GM12878 (cell line): Measurements from ENCODE around the gene NAT8L. TPM values are rescaled to one million over a fixed set of nuclear protein-coding genes. Genes with fewer than 3 reads are reported as not detected.

Experiments
- ATAC-seq: fragments of 200-7000 bp; cut with Tn5 transposase; 3 replicates; pipeline ENCODE4 v1.9.1; 2020; ENCODE audit warnings: mild to moderate bottlenecking, moderate library complexity
- BruUV-seq: library from RNA; stranded (reverse); fragments of 400-500 nt; replicated peaks from 2 replicates; lab custom pipeline; 2021; lab: Mats Ljungman, UMichigan
- CTCF ChIA-PET: fragments of 300-600 bp; sonication (Branson Sonifier 250); formaldehyde crosslinking; extraction: SDS; loops from one replicate; lab custom pipeline; 2021; ENCODE audit warnings: inconsistent platforms; lab: Yijun Ruan, JAX
- POLR2A ChIA-PET: fragments of 350-600 bp; formaldehyde crosslinking; extraction: SDS; loops from one replicate; lab custom pipeline; 2021; ENCODE audit warnings: inconsistent platforms; lab: Charles Lee
- RAD21 ChIA-PET: fragments of 300-600 bp; sonication (Branson Sonifier 250); formaldehyde crosslinking; loops from one replicate; lab custom pipeline; 2023; ENCODE audit warnings: antibody characterized with exemption; ENCODE audit not compliant: unreplicated experiment; lab: Charles Lee
- SMC1A ChIA-PET: fragments of 300-600 bp; sonication (Branson Sonifier 250); formaldehyde crosslinking; loops from one replicate; lab custom pipeline; 2023; ENCODE audit not compliant: unreplicated experiment, uncharacterized antibody; lab: Charles Lee
- DNase-seq: peaks from one replicate; pipeline ENCODE4 v3.0.0-alpha.2; 2011; ENCODE audit warnings: low read depth, low spot score
- FAIRE-seq: peaks from 3 replicates; lab custom pipeline; 2011; peaks lifted over from hg19 to GRCh38; lab: Jason Lieb, UNC
- H2AFZ ChIP-seq: 2 replicates; pipeline ENCODE4 v1.6.0; 2011; ENCODE audit warnings: low read depth, low read length, control low read depth; ENCODE audit not compliant: control insufficient read depth
- H3K27ac ChIP-seq: 2 replicates; pipeline ENCODE4 v1.5.1; 2011; ENCODE audit warnings: control low read depth; ENCODE audit not compliant: control insufficient read depth, insufficient read depth
- H3K27me3 ChIP-seq, 2 experiments: replicated peaks in 1 of 2; 2 replicates each; pipeline versions ENCODE4 v1.6.0 to v1.6.1; 2011; ENCODE audit warnings: low read length in 1 of 2; ENCODE audit not compliant: control insufficient read depth in 2 of 2, insufficient read depth in 2 of 2
- H3K36me3 ChIP-seq, 2 experiments: 2 replicates each; pipeline ENCODE4 v1.5.1; 2011; ENCODE audit warnings: low read length in 1 of 2; ENCODE audit not compliant: control insufficient read depth in 2 of 2, insufficient read depth in 2 of 2
- H3K4me1 ChIP-seq: 2 replicates; pipeline ENCODE4 v1.6.1; 2011; ENCODE audit warnings: mild to moderate bottlenecking, low read length, moderate library complexity, mixed read lengths; ENCODE audit not compliant: control insufficient read depth, insufficient read depth
- H3K4me2 ChIP-seq: 2 replicates; pipeline ENCODE4 v1.6.0; 2011; ENCODE audit warnings: control low read depth; ENCODE audit not compliant: control insufficient read depth, insufficient read depth
- H3K4me3 ChIP-seq: fragments of 200-600 bp; sonication (generic); 2 replicates; pipeline ENCODE4 v1.5.1; 2016
- H3K79me2 ChIP-seq: 2 replicates; pipeline ENCODE4 v1.6.0; 2011; ENCODE audit warnings: low read length; ENCODE audit not compliant: control insufficient read depth, insufficient read depth
- H3K9ac ChIP-seq: 2 replicates; pipeline ENCODE4 v1.8.0; 2011; ENCODE audit warnings: low read length, control low read depth, mixed read lengths; ENCODE audit not compliant: control insufficient read depth, insufficient read depth
- H3K9me3 ChIP-seq: replicated peaks from 3 replicates; pipeline ENCODE4 v1.5.1; 2011; ENCODE audit warnings: mild to moderate bottlenecking, low read length; ENCODE audit not compliant: control insufficient read depth, insufficient read depth
- H4K20me1 ChIP-seq: 2 replicates; pipeline ENCODE4 v1.6.0; 2011; ENCODE audit not compliant: control insufficient read depth, insufficient read depth
- CREB1 ChIP-seq: IDR thresholded peaks from 2 replicates; pipeline ENCODE4 v1.6.1; 2012; ENCODE audit warnings: low read depth, mild to moderate bottlenecking, inconsistent platforms
- GABPA ChIP-seq: IDR thresholded peaks from 2 replicates; pipeline ENCODE4 v1.6.1; 2014; ENCODE audit warnings: antibody characterized with exemption, low read depth, mild to moderate bottlenecking, inconsistent platforms
- JUND ChIP-seq: IDR thresholded peaks from 2 replicates; pipeline ENCODE4 v1.6.1; 2012; ENCODE audit warnings: low read depth, mild to moderate bottlenecking, low read length, improper control_type of control experiment, moderate library complexity
- MXI1 ChIP-seq: fragments of 150-350 bp; IDR thresholded peaks from 2 replicates; pipeline ENCODE4 v1.6.1; 2011; ENCODE audit warnings: low read depth, mild to moderate bottlenecking, inconsistent platforms, low read length, improper control_type of control experiment
- NKRF ChIP-seq: fragments of 450-650 bp; conservative IDR thresholded peaks from 2 replicates; pipeline ENCODE4 v1.6.1; 2017; ENCODE audit warnings: mild to moderate bottlenecking, moderate library complexity
- RAD51 ChIP-seq: fragments of 450-650 bp; IDR thresholded peaks from 2 replicates; pipeline ENCODE4 v1.6.1; 2016; ENCODE audit warnings: moderate library complexity, mild to moderate bottlenecking, inconsistent platforms
- SMAD1 ChIP-seq: fragments of 450-650 bp; IDR thresholded peaks from 2 replicates; pipeline ENCODE4 v1.6.1; 2018; ENCODE audit warnings: mild to moderate bottlenecking, low read depth; ENCODE audit not compliant: partially characterized antibody
- SP1 ChIP-seq: IDR thresholded peaks from one replicate; pipeline ENCODE4 v1.6.1; 2011; ENCODE audit warnings: low read depth, low read length
- USF1 ChIP-seq: IDR thresholded peaks from 2 replicates; pipeline ENCODE4 v1.6.1; 2011; ENCODE audit warnings: borderline replicate concordance, low read depth, mild to moderate bottlenecking, moderate library complexity, mixed read lengths, low read length; ENCODE audit not compliant: insufficient read depth; ENCODE audit errors: extremely low read length
- YY1 ChIP-seq: IDR thresholded peaks from 2 replicates; pipeline ENCODE4 v1.6.1; 2011; ENCODE audit warnings: low read depth, mild to moderate bottlenecking, low read length
- ZBED1 ChIP-seq: IDR thresholded peaks from 2 replicates; pipeline ENCODE4 v1.6.1; 2016; ENCODE audit warnings: borderline replicate concordance
- WGBS: methylation state at CpG from one replicate; pipeline ENCODE4 v1.1.6; 2016; ENCODE audit warnings: low lambda C conversion rate; ENCODE audit not compliant: insufficient replicate concordance, insufficient coverage; ENCODE audit errors: missing lambda C conversion rate; 5-methylcytosine and 5-hydroxymethylcytosine counted together
- in situ Hi-C: fragments of 300-500 bp; cut with MboI; formaldehyde crosslinking; loops from 9 replicates; pipeline ENCODE4 v1.14.3; 2018; ENCODE audit warnings: mixed read lengths
- intact Hi-C: fragments of 100-400 bp; cut with micrococcal nuclease; formaldehyde crosslinking; loops from one replicate; pipeline ENCODE4 v1.14.2; 2022; ENCODE audit not compliant: unreplicated experiment
- polyA plus RNA-seq, 11 experiments: library from polyadenylated mRNA; depleted of rRNA in 4 of 11; unstranded in 6 of 11; stranded (reverse) in 5 of 11; fragments of >200 nt; fragmentation: Nextera tagmentation in 4 of 11; fragmentation: Illumina TruSeq in 1 of 11; extraction: Ambion mirVana in 4 of 11; extraction: Trizol in 1 of 11; gene quantifications; 1 replicate in 1 of 11; 2 replicates in 10 of 11; pipeline versions ENCODE4 v1.2.1 to v1.2.3, GENCODE V29; 2011 to 2016; ENCODE audit warnings: inconsistent platforms in 2 of 11, missing spikeins in 2 of 11, low read depth in 1 of 11
- total RNA-seq, 4 experiments: library from RNA; depleted of rRNA in 3 of 4; stranded (reverse); fragments of >200 nt in 3 of 4; fragmentation: Illumina TruSeq in 1 of 4; extraction: Trizol in 1 of 4; gene quantifications; 2 replicates each; pipeline versions ENCODE4 v1.2.1 to v1.2.3, GENCODE V29; 2013 to 2021
- TF ChIP-seq, protein P1 (sequence below): fragments of 450-650 bp; IDR thresholded peaks from 2 replicates; pipeline ENCODE4 v1.6.1; 2017; ENCODE audit warnings: mild to moderate bottlenecking

Gene NAT8L
- total and polyA plus RNA-seq, 10 of the 15 experiments (the other 5 are each of a cell fraction or from before 2014, with no cell fraction given) = 0.01 to 0.31 (median 0.11) TPM; not detected in 5

GRCh38 chr4:2094545-2094944, 35.4 kb downstream of the NAT8L start:
- in situ Hi-C loops = no loop called here

More at GRCh38 chr4:2094545-2094944, 35.4 kb downstream of the NAT8L start:
- H2AFZ ChIP-seq = no peak overlapping the region
- no peaks in the 10 kb centered on the region for H3K4me1 ChIP-seq
- H3K9me3 ChIP-seq = no peaks in the 10 kb centered on the region; the same call in 2 of the 3 replicates
- no peak overlapping the region for H3K4me3 ChIP-seq
- RAD21 ChIA-PET = no interaction called here
- no peaks in the 10 kb centered on the region for H4K20me1 ChIP-seq
- no TSS peak for BruUV-seq
- no peaks in the 10 kb centered on the region for H3K79me2 ChIP-seq
- ATAC-seq (no peak), FAIRE-seq (no peak), DNase-seq (no peak)
- CTCF ChIA-PET = no interaction called here
- H3K27ac ChIP-seq = no peak overlapping the region
- TF ChIP-seq MXI1 (no peak), CREB1 (no peak), YY1 (no peak), RAD51 (no peak), GABPA (no peak), USF1 (no peak), JUND (no peak), SMAD1 (no peak), SP1 (no peak), ZBED1 (no peak), NKRF (no peak)
- TF ChIP-seq, protein P1, sequence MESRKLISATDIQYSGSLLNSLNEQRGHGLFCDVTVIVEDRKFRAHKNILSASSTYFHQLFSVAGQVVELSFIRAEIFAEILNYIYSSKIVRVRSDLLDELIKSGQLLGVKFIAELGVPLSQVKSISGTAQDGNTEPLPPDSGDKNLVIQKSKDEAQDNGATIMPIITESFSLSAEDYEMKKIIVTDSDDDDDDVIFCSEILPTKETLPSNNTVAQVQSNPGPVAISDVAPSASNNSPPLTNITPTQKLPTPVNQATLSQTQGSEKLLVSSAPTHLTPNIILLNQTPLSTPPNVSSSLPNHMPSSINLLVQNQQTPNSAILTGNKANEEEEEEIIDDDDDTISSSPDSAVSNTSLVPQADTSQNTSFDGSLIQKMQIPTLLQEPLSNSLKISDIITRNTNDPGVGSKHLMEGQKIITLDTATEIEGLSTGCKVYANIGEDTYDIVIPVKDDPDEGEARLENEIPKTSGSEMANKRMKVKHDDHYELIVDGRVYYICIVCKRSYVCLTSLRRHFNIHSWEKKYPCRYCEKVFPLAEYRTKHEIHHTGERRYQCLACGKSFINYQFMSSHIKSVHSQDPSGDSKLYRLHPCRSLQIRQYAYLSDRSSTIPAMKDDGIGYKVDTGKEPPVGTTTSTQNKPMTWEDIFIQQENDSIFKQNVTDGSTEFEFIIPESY = no peak
- H3K27me3 ChIP-seq = peaks cover 0 to 2% of the 10 kb centered on the region in 2 experiments; a peak in 2 of 4 replicates
- 9% methylated on average over 4 of the region's 4 CpGs for WGBS
- no peak overlapping the region for H3K4me2 ChIP-seq
- POLR2A ChIA-PET = no interaction called here
- H3K36me3 ChIP-seq = no peaks in the 10 kb centered on the region
- H3K9ac ChIP-seq = no peak overlapping the region
- SMC1A ChIA-PET = no interaction called here
- intact Hi-C loops = no loop called here
